ENCODE results near the gene TRIM75. TPM values are rescaled to one million over a fixed set of nuclear protein-coding genes. Genes with fewer than 3 reads are reported as not detected.
"Not testable (repeated sequence)": the region's sequence is repeated elsewhere in the genome, so short reads cannot be mapped to it uniquely, and the experiment has no call there.

Gene TRIM75
- total RNA-seq, 1 donor from 2014 or later: not detected

DNA sequence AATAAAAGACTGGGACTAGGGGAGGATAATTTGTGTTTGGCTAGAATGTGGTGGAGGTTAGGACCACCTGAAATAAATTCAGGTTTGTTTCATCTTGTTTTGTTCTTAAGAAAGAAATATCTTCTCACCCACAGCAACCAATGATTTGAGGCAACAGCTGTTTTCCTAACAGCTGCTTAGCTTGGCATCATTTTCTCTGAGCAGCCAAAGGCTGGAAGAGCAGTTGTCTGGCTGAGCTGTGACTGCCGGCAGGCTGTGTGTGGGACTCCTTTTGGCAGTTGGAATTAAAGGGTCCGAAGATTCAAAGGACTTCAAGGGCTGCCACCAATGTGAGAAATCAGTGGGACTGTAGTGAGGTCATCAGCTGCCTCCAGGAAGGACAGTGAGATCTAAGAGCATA lies 5.0 kb downstream of the TRIM75 start:
- TF ChIP-seq, protein P1, sequence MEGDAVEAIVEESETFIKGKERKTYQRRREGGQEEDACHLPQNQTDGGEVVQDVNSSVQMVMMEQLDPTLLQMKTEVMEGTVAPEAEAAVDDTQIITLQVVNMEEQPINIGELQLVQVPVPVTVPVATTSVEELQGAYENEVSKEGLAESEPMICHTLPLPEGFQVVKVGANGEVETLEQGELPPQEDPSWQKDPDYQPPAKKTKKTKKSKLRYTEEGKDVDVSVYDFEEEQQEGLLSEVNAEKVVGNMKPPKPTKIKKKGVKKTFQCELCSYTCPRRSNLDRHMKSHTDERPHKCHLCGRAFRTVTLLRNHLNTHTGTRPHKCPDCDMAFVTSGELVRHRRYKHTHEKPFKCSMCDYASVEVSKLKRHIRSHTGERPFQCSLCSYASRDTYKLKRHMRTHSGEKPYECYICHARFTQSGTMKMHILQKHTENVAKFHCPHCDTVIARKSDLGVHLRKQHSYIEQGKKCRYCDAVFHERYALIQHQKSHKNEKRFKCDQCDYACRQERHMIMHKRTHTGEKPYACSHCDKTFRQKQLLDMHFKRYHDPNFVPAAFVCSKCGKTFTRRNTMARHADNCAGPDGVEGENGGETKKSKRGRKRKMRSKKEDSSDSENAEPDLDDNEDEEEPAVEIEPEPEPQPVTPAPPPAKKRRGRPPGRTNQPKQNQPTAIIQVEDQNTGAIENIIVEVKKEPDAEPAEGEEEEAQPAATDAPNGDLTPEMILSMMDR (IDR thresholded peaks at IDR 0.05): no peak
- no peaks in the 10 kb centered on the region for H3K4me1 Mint-ChIP-seq
- POLR2A ChIA-PET: no interaction called here
- H3K4me3 Mint-ChIP-seq: no peak overlapping the region
- H3K9me3 Mint-ChIP-seq: no peaks in the 10 kb centered on the region
- intact Hi-C loops (cut with micrococcal nuclease): no loop called here
- no peak overlapping the region for H3K27ac Mint-ChIP-seq
- CTCF ChIA-PET: no interaction called here
- H3K27me3 Mint-ChIP-seq: no peaks in the 10 kb centered on the region
- no peaks in the 10 kb centered on the region for H3K36me3 Mint-ChIP-seq (ENCODE audit: low read depth)
- DNase-seq: no peak
- no peak for ATAC-seq (ENCODE audit: low read depth)

DNA sequence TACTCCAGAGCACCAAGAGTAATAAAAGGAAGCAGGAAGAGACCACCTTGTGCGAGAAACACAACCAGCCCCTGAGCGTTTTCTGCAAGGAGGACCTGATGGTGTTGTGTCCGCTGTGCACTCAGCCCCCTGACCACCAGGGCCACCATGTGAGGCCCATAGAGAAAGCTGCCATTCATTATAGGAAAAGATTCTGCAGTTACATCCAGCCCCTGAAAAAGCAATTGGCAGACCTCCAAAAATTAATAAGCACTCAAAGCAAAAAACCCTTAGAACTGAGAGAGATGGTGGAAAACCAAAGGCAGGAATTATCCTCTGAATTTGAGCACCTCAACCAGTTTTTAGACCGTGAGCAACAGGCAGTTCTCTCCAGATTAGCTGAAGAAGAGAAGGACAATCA lies 5.7 kb downstream of the TRIM75 start:
- ATAC-seq (ENCODE audit: low read depth) (no peak), DNase-seq (no peak)
- no peaks in the 10 kb centered on the region for H3K4me1 Mint-ChIP-seq
- TF ChIP-seq, protein P1 (IDR thresholded peaks at IDR 0.05): no peak
- no peaks in the 10 kb centered on the region for H3K9me3 Mint-ChIP-seq
- H3K27ac Mint-ChIP-seq: no peak overlapping the region
- no peaks in the 10 kb centered on the region for H3K36me3 Mint-ChIP-seq (ENCODE audit: low read depth)
- intact Hi-C loops (cut with micrococcal nuclease): no loop called here
- H3K27me3 Mint-ChIP-seq: no peaks in the 10 kb centered on the region
- CTCF ChIA-PET: no interaction called here
- POLR2A ChIA-PET: no interaction called here
- H3K4me3 Mint-ChIP-seq: no peak overlapping the region

DNA sequence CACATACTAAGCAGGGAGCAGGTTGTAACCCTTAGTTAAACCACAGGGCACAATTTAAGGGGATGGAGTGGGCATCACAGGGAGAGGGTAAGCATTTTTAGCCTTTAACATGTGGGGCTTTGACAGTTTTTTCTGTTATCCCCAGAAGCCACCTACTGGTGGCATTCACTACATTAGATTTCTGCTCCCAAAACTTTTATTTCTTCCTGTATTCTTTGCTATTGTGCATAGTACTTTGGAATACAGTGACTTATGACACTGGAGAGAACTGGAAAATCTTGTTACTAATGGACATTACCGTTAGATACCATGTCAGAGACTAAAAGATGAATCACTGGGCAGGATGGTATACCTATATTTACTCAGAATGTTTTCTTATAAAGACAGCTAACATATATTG lies 7.3 kb downstream of the TRIM75 start:
- intact Hi-C loops (cut with micrococcal nuclease): no loop called here
- ATAC-seq (ENCODE audit: low read depth): no peak
- Mint-ChIP-seq H3K27ac (no peak overlapping the region), H3K36me3 (ENCODE audit: low read depth) (peaks cover 6% of the 10 kb centered on the region), H3K27me3 (no peaks in the 10 kb centered on the region), H3K4me1 (no peaks in the 10 kb centered on the region), H3K9me3 (no peaks in the 10 kb centered on the region), H3K4me3 (no peak overlapping the region)
- TF ChIP-seq, protein P1 (IDR thresholded peaks at IDR 0.05): no peak
- no peak for DNase-seq
- ChIA-PET POLR2A (no interaction called here), CTCF (no interaction called here)

DNA sequence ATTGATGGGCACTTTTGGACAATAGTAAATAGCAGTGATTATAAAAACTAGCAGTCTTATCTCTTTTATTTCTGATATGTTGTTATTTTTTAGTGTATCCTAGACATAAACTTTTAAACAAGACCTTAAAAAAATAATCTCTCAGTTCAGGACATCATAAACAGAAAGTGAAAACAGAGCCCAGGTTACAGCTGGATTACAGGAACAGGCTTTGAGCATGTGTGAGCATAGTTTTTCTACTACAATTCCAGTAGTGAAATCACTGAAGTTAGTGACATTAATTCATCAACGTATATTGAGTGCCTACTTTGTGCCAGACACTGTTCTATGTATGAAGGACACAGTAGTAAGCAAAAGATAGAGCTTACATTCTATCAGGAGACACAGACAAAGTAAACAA lies 16.9 kb downstream of the TRIM75 start:
- ChIA-PET CTCF (no interaction called here), POLR2A (interaction anchor here (0.7 kb wide), 1 partner anchor 93 kb away, joined by 5 read pairs; no protein-coding TSS in a partner anchor)
- DNase-seq: no peak
- no peak for ATAC-seq (ENCODE audit: low read depth)
- Mint-ChIP-seq H3K4me1 (no peaks in the 10 kb centered on the region), H3K27me3 (no peaks in the 10 kb centered on the region), H3K9me3 (no peaks in the 10 kb centered on the region), H3K36me3 (ENCODE audit: low read depth) (peaks cover 11% of the 10 kb centered on the region), H3K4me3 (no peak overlapping the region), H3K27ac (no peak overlapping the region)
- intact Hi-C loops (cut with micrococcal nuclease): no loop called here
- TF ChIP-seq, protein P1 (IDR thresholded peaks at IDR 0.05): no peak

DNA sequence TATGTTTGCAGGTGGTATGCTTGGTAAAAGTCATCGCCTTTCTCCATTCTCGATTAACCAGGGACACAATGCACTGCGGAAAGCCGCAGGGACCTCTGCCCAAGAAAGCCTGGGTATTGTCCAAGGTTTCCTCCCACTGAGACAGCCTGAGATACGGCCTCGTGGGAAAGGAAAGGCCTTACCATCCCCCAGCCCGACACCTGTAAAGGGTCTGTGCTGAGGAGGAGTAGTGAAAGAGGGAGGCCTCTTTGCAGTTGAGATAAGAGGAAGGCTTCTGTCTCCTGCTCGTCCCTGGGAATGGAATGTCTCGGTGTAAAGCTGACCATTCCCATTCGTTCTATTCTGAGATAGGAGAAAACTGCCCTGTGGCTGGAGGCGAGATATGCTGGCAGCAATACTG lies 19.7 kb downstream of the TRIM75 start:
- H3K27ac Mint-ChIP-seq; intact Hi-C loops (cut with micrococcal nuclease); H3K27me3 Mint-ChIP-seq; H3K4me3 Mint-ChIP-seq; CTCF ChIA-PET; H3K9me3 Mint-ChIP-seq; POLR2A ChIA-PET; H3K4me1 Mint-ChIP-seq; DNase-seq; ATAC-seq (ENCODE audit: low read depth): not testable (repeated sequence)
- peaks cover 31% of the 10 kb centered on the region for H3K36me3 Mint-ChIP-seq (ENCODE audit: low read depth)

DNA sequence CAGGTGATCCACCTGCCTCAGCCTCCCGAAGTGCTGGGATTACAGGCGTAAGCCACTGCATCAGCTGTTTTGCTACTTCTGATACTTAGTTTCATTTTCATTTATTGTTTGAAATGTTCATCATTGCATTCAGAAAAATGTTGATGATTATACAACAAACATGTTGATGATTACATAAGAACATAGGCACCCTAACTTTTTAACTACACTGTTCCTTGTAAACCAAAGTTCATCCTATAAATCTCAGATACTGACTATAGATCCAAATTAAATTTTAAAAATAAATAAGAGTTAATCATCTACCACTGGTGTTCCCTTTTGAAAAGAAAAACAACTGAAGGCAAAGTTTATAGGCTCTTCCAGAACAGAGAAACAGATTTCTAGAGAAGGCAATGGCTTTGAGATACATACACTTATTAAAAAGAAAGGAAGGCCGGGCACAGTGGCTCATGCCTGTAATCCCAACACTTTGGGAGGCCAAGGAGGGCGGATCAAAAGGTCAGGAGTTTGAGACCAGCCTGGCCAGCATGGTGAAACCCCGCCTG lies 23.4 kb downstream of the TRIM75 start:
- Mint-ChIP-seq H3K27ac (no peak overlapping the region), H3K36me3 (ENCODE audit: low read depth) (peaks cover 43% of the 10 kb centered on the region), H3K4me1 (no peaks in the 10 kb centered on the region), H3K4me3 (no peak overlapping the region), H3K27me3 (no peaks in the 10 kb centered on the region), H3K9me3 (no peaks in the 10 kb centered on the region)
- ChIA-PET CTCF (no interaction called here), POLR2A (interaction anchor here (0.6 kb wide), 1 partner anchor 105 kb away, joined by 4 read pairs; no protein-coding TSS in a partner anchor)
- ATAC-seq (ENCODE audit: low read depth) (no peak), DNase-seq (no peak)
- intact Hi-C loops (cut with micrococcal nuclease): no loop called here
- TF ChIP-seq, protein P1 (IDR thresholded peaks at IDR 0.05): no peak
